HEK293 (cell line): ENCODE measurements around the gene PRDM5.

ENCODE experiments used
- KLF16 ChIP-seq: fragments of 450-650 bp; formaldehyde crosslinking; IDR thresholded peaks from 2 replicates; pipeline ENCODE4 v1.5.1; 2017; ENCODE audit warnings: missing biosample characterization, missing genetic modification characterization
- PRDM1 ChIP-seq: fragments of 450-650 bp; formaldehyde crosslinking; IDR thresholded peaks from 2 replicates; pipeline ENCODE4; 2016; ENCODE audit warnings: missing biosample characterization, missing genetic modification characterization
- SP2 ChIP-seq: fragments of 450-650 bp; formaldehyde crosslinking; IDR thresholded peaks from 2 replicates; pipeline ENCODE4 v1.5.1; 2016; ENCODE audit warnings: missing biosample characterization, missing genetic modification characterization
- YY1 ChIP-seq: fragments of 450-650 bp; formaldehyde crosslinking; IDR thresholded peaks from 2 replicates; pipeline ENCODE4 v1.5.1; 2018; ENCODE audit warnings: missing biosample characterization, missing genetic modification characterization
- ZBTB7A ChIP-seq: fragments of 450-650 bp; formaldehyde crosslinking; IDR thresholded peaks from 2 replicates; pipeline ENCODE4 v1.5.1; 2016; ENCODE audit warnings: low read depth, missing biosample characterization, missing genetic modification characterization
- ZNF221 ChIP-seq: fragments of 450-650 bp; formaldehyde crosslinking; IDR thresholded peaks from 2 replicates; pipeline ENCODE4 v1.5.1; 2017; ENCODE audit warnings: missing biosample characterization, missing genetic modification characterization, borderline replicate concordance
- ZNF510 ChIP-seq: fragments of 450-650 bp; formaldehyde crosslinking; IDR thresholded peaks from 2 replicates; pipeline ENCODE4 v1.5.1; 2018; ENCODE audit warnings: mild to moderate bottlenecking, missing genetic modification characterization, missing biosample characterization; ENCODE audit not compliant: insufficient replicate concordance
- ZNF530 ChIP-seq: fragments of 450-650 bp; formaldehyde crosslinking; IDR thresholded peaks from 2 replicates; pipeline ENCODE4 v1.5.1; 2016; ENCODE audit warnings: low read depth, missing biosample characterization, missing genetic modification characterization
- ZNF654 ChIP-seq: fragments of 450-650 bp; formaldehyde crosslinking; IDR thresholded peaks from 2 replicates; pipeline ENCODE4 v1.5.1; 2016; ENCODE audit warnings: low read depth, missing biosample characterization, missing genetic modification characterization
- TF ChIP-seq, protein P1 (sequence below): fragments of 450-650 bp; formaldehyde crosslinking; IDR thresholded peaks from 2 replicates; pipeline ENCODE4 v1.5.1; 2016; ENCODE audit warnings: missing biosample characterization, missing genetic modification characterization
- TF ChIP-seq, protein P2 (sequence below): fragments of 450-650 bp; formaldehyde crosslinking; IDR thresholded peaks from 2 replicates; pipeline ENCODE4 v1.5.1; 2016; ENCODE audit warnings: missing biosample characterization, missing genetic modification characterization
- TF ChIP-seq, protein P3 (sequence below): fragments of 450-650 bp; formaldehyde crosslinking; IDR thresholded peaks from 2 replicates; pipeline ENCODE4 v1.5.1; 2016; ENCODE audit warnings: missing biosample characterization, missing genetic modification characterization, low read depth
- TF ChIP-seq, protein P4 (sequence below): fragments of 450-650 bp; formaldehyde crosslinking; IDR thresholded peaks from 2 replicates; pipeline ENCODE4 v1.5.1; 2016; ENCODE audit warnings: missing biosample characterization, missing genetic modification characterization
- TF ChIP-seq, protein P5 (sequence below): fragments of 450-650 bp; formaldehyde crosslinking; optimal IDR thresholded peaks from 2 replicates; pipeline ENCODE3; 2016; ENCODE audit warnings: missing biosample characterization, mild to moderate bottlenecking, missing genetic modification characterization

DNA sequence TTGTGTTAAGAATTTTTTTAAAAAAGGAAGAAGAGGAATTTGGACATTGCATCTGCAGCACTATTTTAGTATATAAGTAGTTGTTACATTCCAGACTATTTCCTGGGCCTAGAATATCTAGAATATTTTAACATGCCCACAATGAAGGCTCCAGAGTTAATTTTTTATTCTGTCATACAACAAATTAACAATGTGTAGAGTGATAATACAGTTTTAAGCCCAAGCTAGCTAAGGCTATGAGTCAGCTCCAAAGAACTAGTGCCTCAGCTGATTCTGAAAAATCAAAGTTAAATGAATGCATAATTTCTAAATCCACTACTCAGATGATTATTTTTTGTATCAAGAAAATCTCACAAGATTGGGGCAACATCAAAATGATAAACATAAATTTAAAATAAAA is 231.4 kb downstream of the PRDM5 start:
- TF ChIP-seq, protein P1, sequence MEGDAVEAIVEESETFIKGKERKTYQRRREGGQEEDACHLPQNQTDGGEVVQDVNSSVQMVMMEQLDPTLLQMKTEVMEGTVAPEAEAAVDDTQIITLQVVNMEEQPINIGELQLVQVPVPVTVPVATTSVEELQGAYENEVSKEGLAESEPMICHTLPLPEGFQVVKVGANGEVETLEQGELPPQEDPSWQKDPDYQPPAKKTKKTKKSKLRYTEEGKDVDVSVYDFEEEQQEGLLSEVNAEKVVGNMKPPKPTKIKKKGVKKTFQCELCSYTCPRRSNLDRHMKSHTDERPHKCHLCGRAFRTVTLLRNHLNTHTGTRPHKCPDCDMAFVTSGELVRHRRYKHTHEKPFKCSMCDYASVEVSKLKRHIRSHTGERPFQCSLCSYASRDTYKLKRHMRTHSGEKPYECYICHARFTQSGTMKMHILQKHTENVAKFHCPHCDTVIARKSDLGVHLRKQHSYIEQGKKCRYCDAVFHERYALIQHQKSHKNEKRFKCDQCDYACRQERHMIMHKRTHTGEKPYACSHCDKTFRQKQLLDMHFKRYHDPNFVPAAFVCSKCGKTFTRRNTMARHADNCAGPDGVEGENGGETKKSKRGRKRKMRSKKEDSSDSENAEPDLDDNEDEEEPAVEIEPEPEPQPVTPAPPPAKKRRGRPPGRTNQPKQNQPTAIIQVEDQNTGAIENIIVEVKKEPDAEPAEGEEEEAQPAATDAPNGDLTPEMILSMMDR: no peak
- TF ChIP-seq PRDM1 (tag by site-specific recombination) (no peak), ZNF510 (tag by site-specific recombination) (no peak), SP2 (tag by site-specific recombination) (no peak), KLF16 (tag by site-specific recombination) (no peak), YY1 (tag by site-specific recombination) (no peak), ZBTB7A (tag by site-specific recombination) (no peak), ZNF530 (tag by site-specific recombination) (no peak), ZNF221 (tag by site-specific recombination) (no peak), ZNF654 (no peak)
- TF ChIP-seq, protein P2, sequence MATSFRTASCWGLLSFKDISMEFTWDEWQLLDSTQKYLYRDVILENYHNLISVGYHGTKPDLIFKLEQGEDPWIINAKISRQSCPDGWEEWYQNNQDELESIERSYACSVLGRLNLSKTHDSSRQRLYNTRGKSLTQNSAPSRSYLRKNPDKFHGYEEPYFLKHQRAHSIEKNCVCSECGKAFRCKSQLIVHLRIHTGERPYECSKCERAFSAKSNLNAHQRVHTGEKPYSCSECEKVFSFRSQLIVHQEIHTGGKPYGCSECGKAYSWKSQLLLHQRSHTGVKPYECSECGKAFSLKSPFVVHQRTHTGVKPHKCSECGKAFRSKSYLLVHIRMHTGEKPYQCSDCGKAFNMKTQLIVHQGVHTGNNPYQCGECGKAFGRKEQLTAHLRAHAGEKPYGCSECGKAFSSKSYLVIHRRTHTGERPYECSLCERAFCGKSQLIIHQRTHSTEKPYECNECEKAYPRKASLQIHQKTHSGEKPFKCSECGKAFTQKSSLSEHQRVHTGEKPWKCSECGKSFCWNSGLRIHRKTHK (tag by site-specific recombination): no peak
- TF ChIP-seq, protein P3, sequence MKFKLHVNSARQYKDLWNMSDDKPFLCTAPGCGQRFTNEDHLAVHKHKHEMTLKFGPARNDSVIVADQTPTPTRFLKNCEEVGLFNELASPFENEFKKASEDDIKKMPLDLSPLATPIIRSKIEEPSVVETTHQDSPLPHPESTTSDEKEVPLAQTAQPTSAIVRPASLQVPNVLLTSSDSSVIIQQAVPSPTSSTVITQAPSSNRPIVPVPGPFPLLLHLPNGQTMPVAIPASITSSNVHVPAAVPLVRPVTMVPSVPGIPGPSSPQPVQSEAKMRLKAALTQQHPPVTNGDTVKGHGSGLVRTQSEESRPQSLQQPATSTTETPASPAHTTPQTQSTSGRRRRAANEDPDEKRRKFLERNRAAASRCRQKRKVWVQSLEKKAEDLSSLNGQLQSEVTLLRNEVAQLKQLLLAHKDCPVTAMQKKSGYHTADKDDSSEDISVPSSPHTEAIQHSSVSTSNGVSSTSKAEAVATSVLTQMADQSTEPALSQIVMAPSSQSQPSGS: no peak
- TF ChIP-seq, protein P4, sequence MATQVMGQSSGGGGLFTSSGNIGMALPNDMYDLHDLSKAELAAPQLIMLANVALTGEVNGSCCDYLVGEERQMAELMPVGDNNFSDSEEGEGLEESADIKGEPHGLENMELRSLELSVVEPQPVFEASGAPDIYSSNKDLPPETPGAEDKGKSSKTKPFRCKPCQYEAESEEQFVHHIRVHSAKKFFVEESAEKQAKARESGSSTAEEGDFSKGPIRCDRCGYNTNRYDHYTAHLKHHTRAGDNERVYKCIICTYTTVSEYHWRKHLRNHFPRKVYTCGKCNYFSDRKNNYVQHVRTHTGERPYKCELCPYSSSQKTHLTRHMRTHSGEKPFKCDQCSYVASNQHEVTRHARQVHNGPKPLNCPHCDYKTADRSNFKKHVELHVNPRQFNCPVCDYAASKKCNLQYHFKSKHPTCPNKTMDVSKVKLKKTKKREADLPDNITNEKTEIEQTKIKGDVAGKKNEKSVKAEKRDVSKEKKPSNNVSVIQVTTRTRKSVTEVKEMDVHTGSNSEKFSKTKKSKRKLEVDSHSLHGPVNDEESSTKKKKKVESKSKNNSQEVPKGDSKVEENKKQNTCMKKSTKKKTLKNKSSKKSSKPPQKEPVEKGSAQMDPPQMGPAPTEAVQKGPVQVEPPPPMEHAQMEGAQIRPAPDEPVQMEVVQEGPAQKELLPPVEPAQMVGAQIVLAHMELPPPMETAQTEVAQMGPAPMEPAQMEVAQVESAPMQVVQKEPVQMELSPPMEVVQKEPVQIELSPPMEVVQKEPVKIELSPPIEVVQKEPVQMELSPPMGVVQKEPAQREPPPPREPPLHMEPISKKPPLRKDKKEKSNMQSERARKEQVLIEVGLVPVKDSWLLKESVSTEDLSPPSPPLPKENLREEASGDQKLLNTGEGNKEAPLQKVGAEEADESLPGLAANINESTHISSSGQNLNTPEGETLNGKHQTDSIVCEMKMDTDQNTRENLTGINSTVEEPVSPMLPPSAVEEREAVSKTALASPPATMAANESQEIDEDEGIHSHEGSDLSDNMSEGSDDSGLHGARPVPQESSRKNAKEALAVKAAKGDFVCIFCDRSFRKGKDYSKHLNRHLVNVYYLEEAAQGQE (tag by site-specific recombination): no peak
- TF ChIP-seq, protein P5, sequence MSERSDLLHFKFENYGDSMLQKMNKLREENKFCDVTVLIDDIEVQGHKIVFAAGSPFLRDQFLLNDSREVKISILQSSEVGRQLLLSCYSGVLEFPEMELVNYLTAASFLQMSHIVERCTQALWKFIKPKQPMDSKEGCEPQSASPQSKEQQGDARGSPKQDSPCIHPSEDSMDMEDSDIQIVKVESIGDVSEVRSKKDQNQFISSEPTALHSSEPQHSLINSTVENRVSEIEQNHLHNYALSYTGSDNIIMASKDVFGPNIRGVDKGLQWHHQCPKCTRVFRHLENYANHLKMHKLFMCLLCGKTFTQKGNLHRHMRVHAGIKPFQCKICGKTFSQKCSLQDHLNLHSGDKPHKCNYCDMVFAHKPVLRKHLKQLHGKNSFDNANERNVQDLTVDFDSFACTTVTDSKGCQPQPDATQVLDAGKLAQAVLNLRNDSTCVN (tag by site-specific recombination): no peak
